ENCODE results near the gene ARPC5. TPM values are rescaled to one million over a fixed set of nuclear protein-coding genes. Genes with fewer than 3 reads are reported as not detected.

ARPC5 gene
- total and polyA plus RNA-seq, 2 of the 8 experiments (the other 6 are each of a cell fraction or from before 2014, with no cell fraction given): 24.0 to 60.8 TPM

DNA sequence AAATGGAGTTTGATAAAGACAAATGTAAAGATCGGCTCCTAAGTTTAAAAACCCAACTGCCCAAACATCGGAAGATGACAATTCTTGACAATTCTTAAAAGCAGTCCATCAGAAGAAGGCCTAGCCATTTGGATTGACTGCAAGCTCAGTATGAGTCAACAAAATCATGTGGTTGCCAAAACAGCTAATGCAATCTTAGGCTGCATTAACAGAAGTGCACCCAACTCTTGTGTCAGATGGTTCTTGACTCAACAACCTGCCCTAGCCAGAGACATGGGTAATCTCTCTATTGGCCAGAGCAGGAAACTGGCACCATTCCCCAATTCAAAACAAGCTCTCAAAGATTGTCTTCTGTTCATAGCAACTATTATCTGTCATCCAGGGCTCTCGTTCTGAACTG, 35.4 kb downstream of the ARPC5 start (continued):
- TF ChIP-seq, protein P1, sequence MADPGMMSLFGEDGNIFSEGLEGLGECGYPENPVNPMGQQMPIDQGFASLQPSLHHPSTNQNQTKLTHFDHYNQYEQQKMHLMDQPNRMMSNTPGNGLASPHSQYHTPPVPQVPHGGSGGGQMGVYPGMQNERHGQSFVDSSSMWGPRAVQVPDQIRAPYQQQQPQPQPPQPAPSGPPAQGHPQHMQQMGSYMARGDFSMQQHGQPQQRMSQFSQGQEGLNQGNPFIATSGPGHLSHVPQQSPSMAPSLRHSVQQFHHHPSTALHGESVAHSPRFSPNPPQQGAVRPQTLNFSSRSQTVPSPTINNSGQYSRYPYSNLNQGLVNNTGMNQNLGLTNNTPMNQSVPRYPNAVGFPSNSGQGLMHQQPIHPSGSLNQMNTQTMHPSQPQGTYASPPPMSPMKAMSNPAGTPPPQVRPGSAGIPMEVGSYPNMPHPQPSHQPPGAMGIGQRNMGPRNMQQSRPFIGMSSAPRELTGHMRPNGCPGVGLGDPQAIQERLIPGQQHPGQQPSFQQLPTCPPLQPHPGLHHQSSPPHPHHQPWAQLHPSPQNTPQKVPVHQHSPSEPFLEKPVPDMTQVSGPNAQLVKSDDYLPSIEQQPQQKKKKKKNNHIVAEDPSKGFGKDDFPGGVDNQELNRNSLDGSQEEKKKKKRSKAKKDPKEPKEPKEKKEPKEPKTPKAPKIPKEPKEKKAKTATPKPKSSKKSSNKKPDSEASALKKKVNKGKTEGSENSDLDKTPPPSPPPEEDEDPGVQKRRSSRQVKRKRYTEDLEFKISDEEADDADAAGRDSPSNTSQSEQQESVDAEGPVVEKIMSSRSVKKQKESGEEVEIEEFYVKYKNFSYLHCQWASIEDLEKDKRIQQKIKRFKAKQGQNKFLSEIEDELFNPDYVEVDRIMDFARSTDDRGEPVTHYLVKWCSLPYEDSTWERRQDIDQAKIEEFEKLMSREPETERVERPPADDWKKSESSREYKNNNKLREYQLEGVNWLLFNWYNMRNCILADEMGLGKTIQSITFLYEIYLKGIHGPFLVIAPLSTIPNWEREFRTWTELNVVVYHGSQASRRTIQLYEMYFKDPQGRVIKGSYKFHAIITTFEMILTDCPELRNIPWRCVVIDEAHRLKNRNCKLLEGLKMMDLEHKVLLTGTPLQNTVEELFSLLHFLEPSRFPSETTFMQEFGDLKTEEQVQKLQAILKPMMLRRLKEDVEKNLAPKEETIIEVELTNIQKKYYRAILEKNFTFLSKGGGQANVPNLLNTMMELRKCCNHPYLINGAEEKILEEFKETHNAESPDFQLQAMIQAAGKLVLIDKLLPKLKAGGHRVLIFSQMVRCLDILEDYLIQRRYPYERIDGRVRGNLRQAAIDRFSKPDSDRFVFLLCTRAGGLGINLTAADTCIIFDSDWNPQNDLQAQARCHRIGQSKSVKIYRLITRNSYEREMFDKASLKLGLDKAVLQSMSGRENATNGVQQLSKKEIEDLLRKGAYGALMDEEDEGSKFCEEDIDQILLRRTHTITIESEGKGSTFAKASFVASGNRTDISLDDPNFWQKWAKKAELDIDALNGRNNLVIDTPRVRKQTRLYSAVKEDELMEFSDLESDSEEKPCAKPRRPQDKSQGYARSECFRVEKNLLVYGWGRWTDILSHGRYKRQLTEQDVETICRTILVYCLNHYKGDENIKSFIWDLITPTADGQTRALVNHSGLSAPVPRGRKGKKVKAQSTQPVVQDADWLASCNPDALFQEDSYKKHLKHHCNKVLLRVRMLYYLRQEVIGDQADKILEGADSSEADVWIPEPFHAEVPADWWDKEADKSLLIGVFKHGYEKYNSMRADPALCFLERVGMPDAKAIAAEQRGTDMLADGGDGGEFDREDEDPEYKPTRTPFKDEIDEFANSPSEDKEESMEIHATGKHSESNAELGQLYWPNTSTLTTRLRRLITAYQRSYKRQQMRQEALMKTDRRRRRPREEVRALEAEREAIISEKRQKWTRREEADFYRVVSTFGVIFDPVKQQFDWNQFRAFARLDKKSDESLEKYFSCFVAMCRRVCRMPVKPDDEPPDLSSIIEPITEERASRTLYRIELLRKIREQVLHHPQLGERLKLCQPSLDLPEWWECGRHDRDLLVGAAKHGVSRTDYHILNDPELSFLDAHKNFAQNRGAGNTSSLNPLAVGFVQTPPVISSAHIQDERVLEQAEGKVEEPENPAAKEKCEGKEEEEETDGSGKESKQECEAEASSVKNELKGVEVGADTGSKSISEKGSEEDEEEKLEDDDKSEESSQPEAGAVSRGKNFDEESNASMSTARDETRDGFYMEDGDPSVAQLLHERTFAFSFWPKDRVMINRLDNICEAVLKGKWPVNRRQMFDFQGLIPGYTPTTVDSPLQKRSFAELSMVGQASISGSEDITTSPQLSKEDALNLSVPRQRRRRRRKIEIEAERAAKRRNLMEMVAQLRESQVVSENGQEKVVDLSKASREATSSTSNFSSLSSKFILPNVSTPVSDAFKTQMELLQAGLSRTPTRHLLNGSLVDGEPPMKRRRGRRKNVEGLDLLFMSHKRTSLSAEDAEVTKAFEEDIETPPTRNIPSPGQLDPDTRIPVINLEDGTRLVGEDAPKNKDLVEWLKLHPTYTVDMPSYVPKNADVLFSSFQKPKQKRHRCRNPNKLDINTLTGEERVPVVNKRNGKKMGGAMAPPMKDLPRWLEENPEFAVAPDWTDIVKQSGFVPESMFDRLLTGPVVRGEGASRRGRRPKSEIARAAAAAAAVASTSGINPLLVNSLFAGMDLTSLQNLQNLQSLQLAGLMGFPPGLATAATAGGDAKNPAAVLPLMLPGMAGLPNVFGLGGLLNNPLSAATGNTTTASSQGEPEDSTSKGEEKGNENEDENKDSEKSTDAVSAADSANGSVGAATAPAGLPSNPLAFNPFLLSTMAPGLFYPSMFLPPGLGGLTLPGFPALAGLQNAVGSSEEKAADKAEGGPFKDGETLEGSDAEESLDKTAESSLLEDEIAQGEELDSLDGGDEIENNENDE (IDR thresholded peaks at IDR 0.05; ENCODE audit: insufficient replicate concordance, low read length): no peak
- TF ChIP-seq CREB1 (IDR thresholded peaks at IDR 0.05) (no peak), CBX5 (IDR thresholded peaks at IDR 0.05; ENCODE audit: low read depth, low read length) (no peak), YY1 (IDR thresholded peaks at IDR 0.05; ENCODE audit: low read depth, low read length) (no peak), CEBPB (IDR thresholded peaks at IDR 0.05; ENCODE audit: low read depth, low read length) (no peak), TEAD4 (IDR thresholded peaks at IDR 0.05; ENCODE audit: low read depth, low read length) (no peak), EZH2 (IDR thresholded peaks at IDR 0.05; ENCODE audit: low read depth, low read length, severe bottlenecking) (no peak), RXRA (IDR thresholded peaks at IDR 0.05; ENCODE audit: insufficient read depth, low read depth, low read length) (no peak)
